EL (cell line): ENCODE measurements around the gene C1QL3.

Experiments used
- DNase-seq: peaks from one replicate; pipeline ENCODE4 v3.0.0-alpha.2; 2016

Gene C1QL3

DNA sequence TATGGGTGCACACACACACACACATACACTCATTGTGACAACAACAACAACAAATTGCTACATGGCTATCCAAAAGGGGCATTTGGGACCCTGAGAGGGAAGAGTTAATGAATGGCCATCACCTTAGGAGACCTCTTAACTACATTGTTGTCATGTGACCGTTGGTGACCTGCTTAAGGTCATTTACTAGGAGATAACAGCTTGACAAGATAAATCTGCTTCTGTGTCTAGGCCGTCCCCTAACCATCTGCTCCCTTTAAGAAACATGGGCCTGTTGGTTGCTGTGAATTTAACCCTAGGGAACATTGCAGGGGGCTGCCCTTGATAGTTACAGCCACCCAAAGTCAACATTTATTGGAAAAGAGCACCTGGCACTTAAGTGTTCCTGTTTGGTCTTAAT lies 29.7 kb downstream of the C1QL3 start:
- DNase-seq, result no peak

DNA sequence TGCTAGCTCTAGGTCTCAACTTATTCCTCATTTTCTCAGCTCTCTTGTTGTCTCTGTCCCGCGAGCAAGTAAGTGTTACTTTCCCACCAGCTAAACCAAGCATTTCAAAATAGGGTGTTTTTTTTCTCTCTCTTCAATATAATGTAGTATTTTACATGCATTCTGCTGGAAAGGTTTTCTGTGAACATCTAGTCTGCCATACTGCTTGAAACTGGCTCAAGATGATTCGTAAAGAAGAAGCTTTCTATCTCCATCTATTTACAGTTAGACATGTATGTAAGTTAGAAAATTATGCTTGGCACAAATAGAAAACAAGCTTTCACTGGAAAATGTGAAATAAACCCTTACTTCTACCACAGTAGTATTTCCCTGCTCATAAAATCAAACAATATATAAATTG lies 31.2 kb downstream of the C1QL3 start:
- DNase-seq, result no peak

DNA sequence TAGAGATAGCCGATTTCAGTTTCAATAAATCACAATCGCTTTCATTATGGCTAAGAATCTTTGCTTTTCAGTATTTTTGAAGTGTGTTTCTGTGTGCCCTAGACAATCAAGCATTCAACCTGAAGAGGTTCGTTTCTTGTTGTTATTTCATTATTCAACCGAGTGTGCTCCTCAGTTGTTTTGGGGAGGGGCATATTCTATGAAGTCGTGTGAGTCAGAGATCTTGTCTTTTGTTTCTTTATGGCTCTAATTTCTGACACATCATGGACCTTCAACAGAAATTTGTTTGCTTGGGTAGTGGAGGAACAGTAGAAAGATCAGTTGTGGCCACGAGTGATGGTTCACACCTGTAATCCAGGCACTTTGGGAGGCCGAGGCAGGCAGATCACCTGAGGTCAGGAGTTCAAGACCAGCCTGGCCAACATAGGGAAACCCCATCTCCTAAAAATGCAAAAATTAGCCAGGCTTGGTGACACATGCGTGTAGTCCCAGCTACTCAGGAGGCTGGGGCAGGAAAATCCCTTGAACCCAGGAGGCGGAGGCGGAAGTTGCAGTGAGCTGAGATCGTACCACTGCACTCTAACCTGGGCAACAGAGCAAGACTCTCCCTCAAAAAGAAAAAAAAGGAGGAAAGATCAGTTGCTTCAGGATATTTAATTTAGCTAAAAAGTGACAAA lies 38.3 kb downstream of the C1QL3 start:
- DNase-seq, result no peak

DNA sequence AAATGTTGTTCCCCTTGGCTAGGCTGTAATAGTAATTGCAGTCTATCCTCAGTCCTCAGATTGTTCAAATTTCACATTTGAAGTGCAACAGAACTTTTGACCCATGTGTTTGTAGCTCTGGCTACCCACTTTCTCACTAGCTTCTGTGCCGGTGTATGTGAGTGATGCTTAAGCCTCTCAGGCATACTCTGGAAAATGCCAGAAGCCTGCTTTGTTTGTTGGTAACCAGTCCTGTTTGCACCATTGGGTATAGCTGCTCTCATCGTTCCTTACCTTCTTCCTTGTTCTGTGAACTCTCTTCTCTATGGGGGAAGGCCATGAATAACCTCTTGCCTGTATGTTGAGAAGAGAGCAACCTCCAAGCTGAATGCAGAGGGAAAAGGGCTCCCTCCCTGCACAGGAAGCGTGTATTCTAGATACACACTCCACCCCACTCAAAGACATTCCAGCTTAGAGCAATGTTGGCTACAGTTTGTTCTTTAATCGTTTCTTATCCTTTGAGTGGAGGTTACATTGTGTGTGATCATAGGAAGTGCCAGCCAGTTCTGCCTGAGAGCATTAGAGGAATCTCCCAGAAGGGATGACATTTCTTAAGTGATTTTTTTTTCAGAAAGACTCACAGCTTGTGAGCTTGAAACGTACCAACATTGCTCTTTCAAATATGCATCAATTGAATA lies 40.5 kb downstream of the C1QL3 start:
- no peak for DNase-seq

- no peak for DNase-seq
These were observed 42.9 kb downstream of the C1QL3 start for GRCh38 chr10:16478801-16479200.

DNA sequence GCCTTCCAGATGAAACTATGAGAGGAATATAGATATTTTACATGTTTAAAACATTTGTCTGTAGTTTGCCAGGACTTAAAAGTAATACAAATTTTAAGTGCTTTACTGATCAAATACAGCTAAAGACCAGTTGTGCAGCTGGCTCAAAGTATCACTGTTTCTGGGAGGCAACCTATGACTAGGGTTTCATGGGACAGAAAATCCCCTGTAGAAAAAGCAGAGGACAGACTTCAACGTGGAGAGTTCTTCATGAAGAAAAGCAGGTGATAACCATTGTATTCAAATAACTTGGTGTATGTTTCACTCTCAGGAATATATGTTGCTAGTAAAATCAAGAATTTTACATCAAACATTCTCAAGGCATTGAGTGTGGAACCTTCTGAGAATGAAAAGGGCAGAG lies 43.9 kb downstream of the C1QL3 start:
- no peak for DNase-seq

DNA sequence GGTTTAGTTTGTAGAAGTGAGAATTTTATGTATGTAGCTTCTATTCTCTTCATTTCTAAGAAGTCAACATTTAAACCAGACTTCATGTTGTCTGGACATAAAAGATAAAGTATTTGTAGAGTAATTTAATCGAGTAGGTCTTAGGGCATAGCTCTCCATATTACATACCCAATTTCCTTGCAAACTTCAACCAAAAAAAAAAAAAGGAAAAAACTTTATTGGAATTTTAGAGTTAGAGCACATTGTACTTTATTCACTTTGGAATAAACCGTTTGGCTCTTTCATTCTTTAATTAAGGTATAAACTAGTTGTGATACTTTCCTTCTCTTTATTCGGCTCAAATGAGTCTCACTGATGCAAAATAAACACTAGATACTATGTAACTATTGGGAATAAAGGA lies 48.9 kb downstream of the C1QL3 start:
- DNase-seq, result no peak

DNA sequence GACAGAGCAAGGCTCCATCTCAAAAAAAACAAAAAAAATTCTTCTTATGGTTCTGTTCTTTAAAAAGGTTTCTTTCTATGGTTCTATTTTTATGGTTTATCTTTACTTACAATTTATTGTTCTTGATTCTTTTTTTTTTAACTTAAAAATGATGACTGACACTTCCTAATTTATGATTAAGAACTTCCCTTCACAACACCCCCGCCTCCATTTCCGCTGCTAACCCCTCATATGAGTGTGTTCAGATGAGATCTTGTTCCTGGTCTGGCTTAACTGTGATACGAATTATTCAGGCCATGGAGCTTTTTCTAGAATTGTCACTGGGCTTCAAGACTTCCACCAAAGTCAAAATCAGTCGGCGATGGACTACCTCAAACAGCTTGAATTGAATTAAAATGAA lies 50.9 kb downstream of the C1QL3 start:
- DNase-seq, result no peak

- DNase-seq, result no peak
These were observed 55.7 kb downstream of the C1QL3 start for GRCh38 chr10:16466001-16466400.
